GM12878 (cell line): Measurements from ENCODE around the gene SLC43A1.

Source experiments
- CBFB ChIP-seq: IDR thresholded peaks from 2 replicates; pipeline ENCODE4 v1.6.1; 2016; ENCODE audit warnings: antibody characterized with exemption, low read depth
- EP300 ChIP-seq, 2 experiments: fragments of 150-350 bp in 1 of 2; IDR thresholded peaks; 2 replicates each; pipeline ENCODE4 v1.6.1; 2011 to 2012; ENCODE audit warnings: low read depth in 2 of 2, low read length in 2 of 2, borderline replicate concordance in 1 of 2, improper control_type of control experiment in 1 of 2, inconsistent platforms in 1 of 2; ENCODE audit not compliant: control insufficient read depth in 1 of 2
- MYC ChIP-seq: IDR thresholded peaks from 2 replicates; pipeline ENCODE4 v1.6.1; 2011; ENCODE audit warnings: mild to moderate bottlenecking, low read length, moderate library complexity, inconsistent platforms; ENCODE audit not compliant: insufficient read depth, insufficient replicate concordance, insufficient read length, severe bottlenecking
- RAD21 ChIP-seq: IDR thresholded peaks from 2 replicates; pipeline ENCODE4 v1.6.1; 2011; ENCODE audit warnings: mild to moderate bottlenecking, low read depth, low read length, moderate library complexity; ENCODE audit not compliant: insufficient read depth
- TF ChIP-seq, protein P1 (sequence below): fragments of 450-650 bp; formaldehyde crosslinking; IDR thresholded peaks from 2 replicates; pipeline ENCODE4 v1.4.0; 2020; ENCODE audit warnings: mild to moderate bottlenecking, moderate library complexity
- TF ChIP-seq, protein P2 (sequence below), 3 experiments: IDR thresholded peaks in 2 of 3; conservative IDR thresholded peaks in 1 of 3; 2 replicates each; pipeline ENCODE4 v1.5.1; 2011; ENCODE audit warnings: low read depth in 3 of 3, low read length in 3 of 3, mild to moderate bottlenecking in 3 of 3, control low read depth in 2 of 3, moderate library complexity in 2 of 3, inconsistent platforms in 1 of 3, mixed read lengths in 1 of 3; ENCODE audit not compliant: control insufficient read depth in 2 of 3, insufficient read depth in 1 of 3; ENCODE audit errors: extremely low read depth in 1 of 3
- TF ChIP-seq, protein P3 (sequence below): fragments of 450-650 bp; IDR thresholded peaks from 2 replicates; pipeline ENCODE4 v1.6.1; 2017; ENCODE audit warnings: mild to moderate bottlenecking, moderate library complexity

DNA sequence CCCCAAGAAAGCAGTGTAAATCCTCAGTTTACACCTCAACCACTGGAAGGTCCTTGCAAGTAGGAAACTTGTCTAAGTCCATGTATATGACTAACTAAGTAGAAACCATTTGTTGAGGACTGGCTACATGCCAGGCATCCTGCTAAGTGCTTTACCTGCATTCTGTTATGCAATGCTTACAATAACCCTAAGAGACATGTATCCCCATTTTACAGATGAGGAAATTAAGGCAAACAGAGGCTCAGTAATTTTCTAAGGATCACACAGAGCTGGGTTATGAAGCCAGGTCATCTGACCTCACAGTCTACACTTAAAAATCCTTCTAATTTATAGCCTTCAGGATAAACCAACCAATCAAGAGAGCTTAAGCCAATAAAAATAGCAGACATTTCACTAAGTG, 13.5 kb upstream of the SLC43A1 start:
- TF ChIP-seq, protein P1, sequence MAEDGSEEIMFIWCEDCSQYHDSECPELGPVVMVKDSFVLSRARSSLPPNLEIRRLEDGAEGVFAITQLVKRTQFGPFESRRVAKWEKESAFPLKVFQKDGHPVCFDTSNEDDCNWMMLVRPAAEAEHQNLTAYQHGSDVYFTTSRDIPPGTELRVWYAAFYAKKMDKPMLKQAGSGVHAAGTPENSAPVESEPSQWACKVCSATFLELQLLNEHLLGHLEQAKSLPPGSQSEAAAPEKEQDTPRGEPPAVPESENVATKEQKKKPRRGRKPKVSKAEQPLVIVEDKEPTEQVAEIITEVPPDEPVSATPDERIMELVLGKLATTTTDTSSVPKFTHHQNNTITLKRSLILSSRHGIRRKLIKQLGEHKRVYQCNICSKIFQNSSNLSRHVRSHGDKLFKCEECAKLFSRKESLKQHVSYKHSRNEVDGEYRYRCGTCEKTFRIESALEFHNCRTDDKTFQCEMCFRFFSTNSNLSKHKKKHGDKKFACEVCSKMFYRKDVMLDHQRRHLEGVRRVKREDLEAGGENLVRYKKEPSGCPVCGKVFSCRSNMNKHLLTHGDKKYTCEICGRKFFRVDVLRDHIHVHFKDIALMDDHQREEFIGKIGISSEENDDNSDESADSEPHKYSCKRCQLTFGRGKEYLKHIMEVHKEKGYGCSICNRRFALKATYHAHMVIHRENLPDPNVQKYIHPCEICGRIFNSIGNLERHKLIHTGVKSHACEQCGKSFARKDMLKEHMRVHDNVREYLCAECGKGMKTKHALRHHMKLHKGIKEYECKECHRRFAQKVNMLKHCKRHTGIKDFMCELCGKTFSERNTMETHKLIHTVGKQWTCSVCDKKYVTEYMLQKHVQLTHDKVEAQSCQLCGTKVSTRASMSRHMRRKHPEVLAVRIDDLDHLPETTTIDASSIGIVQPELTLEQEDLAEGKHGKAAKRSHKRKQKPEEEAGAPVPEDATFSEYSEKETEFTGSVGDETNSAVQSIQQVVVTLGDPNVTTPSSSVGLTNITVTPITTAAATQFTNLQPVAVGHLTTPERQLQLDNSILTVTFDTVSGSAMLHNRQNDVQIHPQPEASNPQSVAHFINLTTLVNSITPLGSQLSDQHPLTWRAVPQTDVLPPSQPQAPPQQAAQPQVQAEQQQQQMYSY = no peak
- no peak for TF ChIP-seq EP300 (IDR thresholded peaks at IDR 0.05; ENCODE audit: borderline replicate concordance in 1 of 2, control insufficient read depth in 1 of 2, low read depth in 2 of 2, low read length in 2 of 2)
- TF ChIP-seq, protein P2, sequence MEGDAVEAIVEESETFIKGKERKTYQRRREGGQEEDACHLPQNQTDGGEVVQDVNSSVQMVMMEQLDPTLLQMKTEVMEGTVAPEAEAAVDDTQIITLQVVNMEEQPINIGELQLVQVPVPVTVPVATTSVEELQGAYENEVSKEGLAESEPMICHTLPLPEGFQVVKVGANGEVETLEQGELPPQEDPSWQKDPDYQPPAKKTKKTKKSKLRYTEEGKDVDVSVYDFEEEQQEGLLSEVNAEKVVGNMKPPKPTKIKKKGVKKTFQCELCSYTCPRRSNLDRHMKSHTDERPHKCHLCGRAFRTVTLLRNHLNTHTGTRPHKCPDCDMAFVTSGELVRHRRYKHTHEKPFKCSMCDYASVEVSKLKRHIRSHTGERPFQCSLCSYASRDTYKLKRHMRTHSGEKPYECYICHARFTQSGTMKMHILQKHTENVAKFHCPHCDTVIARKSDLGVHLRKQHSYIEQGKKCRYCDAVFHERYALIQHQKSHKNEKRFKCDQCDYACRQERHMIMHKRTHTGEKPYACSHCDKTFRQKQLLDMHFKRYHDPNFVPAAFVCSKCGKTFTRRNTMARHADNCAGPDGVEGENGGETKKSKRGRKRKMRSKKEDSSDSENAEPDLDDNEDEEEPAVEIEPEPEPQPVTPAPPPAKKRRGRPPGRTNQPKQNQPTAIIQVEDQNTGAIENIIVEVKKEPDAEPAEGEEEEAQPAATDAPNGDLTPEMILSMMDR (IDR thresholded peaks at IDR 0.05 in 2 of 3, conservative IDR thresholded peaks at IDR 0.05 in 1 of 3; ENCODE audit: control insufficient read depth in 2 of 3, extremely low read depth in 1 of 3, insufficient read depth in 1 of 3, low read depth in 3 of 3, low read length in 3 of 3) = no peak
- TF ChIP-seq MYC = no peak
- TF ChIP-seq RAD21 = no peak
- TF ChIP-seq, protein P3, sequence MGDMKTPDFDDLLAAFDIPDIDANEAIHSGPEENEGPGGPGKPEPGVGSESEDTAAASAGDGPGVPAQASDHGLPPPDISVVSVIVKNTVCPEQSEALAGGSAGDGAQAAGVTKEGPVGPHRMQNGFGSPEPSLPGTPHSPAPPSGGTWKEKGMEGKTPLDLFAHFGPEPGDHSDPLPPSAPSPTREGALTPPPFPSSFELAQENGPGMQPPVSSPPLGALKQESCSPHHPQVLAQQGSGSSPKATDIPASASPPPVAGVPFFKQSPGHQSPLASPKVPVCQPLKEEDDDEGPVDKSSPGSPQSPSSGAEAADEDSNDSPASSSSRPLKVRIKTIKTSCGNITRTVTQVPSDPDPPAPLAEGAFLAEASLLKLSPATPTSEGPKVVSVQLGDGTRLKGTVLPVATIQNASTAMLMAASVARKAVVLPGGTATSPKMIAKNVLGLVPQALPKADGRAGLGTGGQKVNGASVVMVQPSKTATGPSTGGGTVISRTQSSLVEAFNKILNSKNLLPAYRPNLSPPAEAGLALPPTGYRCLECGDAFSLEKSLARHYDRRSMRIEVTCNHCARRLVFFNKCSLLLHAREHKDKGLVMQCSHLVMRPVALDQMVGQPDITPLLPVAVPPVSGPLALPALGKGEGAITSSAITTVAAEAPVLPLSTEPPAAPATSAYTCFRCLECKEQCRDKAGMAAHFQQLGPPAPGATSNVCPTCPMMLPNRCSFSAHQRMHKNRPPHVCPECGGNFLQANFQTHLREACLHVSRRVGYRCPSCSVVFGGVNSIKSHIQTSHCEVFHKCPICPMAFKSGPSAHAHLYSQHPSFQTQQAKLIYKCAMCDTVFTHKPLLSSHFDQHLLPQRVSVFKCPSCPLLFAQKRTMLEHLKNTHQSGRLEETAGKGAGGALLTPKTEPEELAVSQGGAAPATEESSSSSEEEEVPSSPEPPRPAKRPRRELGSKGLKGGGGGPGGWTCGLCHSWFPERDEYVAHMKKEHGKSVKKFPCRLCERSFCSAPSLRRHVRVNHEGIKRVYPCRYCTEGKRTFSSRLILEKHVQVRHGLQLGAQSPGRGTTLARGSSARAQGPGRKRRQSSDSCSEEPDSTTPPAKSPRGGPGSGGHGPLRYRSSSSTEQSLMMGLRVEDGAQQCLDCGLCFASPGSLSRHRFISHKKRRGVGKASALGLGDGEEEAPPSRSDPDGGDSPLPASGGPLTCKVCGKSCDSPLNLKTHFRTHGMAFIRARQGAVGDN = no peak
- no peak for TF ChIP-seq CBFB
